ENCODE measurements around the gene LNPEP. TPM values are rescaled to one million over a fixed set of nuclear protein-coding genes. Genes with fewer than 3 reads are reported as not detected.
A peak's percentile ranks its signal among the peaks of the same experiment; 100 is the strongest.
"Not testable (repeated sequence)": the region's sequence is repeated elsewhere in the genome, so short reads cannot be mapped to it uniquely, and the experiment has no call there.

The LNPEP gene
- total RNA-seq, 5 donors from 2014 or later (not counting 1 experiment from before 2014, with no cell fraction given) = 82.3 to 102 (median 86.3) TPM

GRCh38 chr5:96931037-96931436, 4.8 kb upstream of the LNPEP start:
- not testable (repeated sequence) for ATAC-seq (replicated peaks in 1 of 4); H3K9me3 ChIP-seq; H3K27ac ChIP-seq (ENCODE audit: low read length); H3K36me3 ChIP-seq (ENCODE audit: control insufficient read depth in 2 of 2, extremely low read depth in 1 of 2, insufficient read depth in 1 of 2, low read length in 1 of 2); H3K27me3 Mint-ChIP-seq; H3K27me3 ChIP-seq (replicated peaks in 1 of 2; ENCODE audit: control insufficient read depth in 2 of 2, extremely low read depth in 1 of 2, insufficient read depth in 2 of 2, low read length in 1 of 2); H3K9me3 Mint-ChIP-seq; H3K4me3 ChIP-seq (ENCODE audit: control insufficient read depth in 1 of 2, extremely low read depth in 1 of 2, low read length in 1 of 2); DNase-seq
- WGBS (ENCODE audit: insufficient coverage) = no CpG with 5 or more reads among the region's 2 CpGs
- Mint-ChIP-seq H3K36me3 (peaks cover 13% of the 10 kb centered on the region), H3K4me1 (peaks cover 62 to 71% (median 64%) of the 10 kb centered on the region in 3 donors), H3K27ac (peak overlapping the region in 1 of 2 donors; percentile 82), H3K4me3 (peak overlapping the region in 1 of 3 donors; percentile 90)
- ChIA-PET CTCF (interaction anchor here (0.7 to 3.0 kb wide), 3 partner anchors 45 to 179 kb away, joined by 3 to 13 read pairs (median 4); no protein-coding TSS in a partner anchor), POLR2A (interaction anchor here in 1 of 2 donors (0.7 kb wide), 1 partner anchor 118 kb away, joined by 4 read pairs; no protein-coding TSS in a partner anchor)
- H3K4me1 ChIP-seq (ENCODE audit: control insufficient read depth in 1 of 2, extremely low read depth in 1 of 2, insufficient read depth in 2 of 2, low read length in 2 of 2) = peaks cover 25 to 26% of the 10 kb centered on the region in 2 experiments

- peaks cover 60 to 65% (median 61%) of the 10 kb centered on the region in 3 donors for H3K4me1 Mint-ChIP-seq
- peak overlapping the region; percentile 18 to 90 (median 47) for H3K4me3 Mint-ChIP-seq
- no CpG with 5 or more reads among the region's 1 CpG for WGBS (ENCODE audit: insufficient coverage)
- H3K9me3 Mint-ChIP-seq = no peaks in the 10 kb centered on the region
- peak overlapping the region; percentile 66 to 82 for H3K27ac Mint-ChIP-seq
- no peak for DNase-seq
- no peaks in the 10 kb centered on the region for H3K27me3 Mint-ChIP-seq
- Histone ChIP-seq H3K4me1 (ENCODE audit: control insufficient read depth in 1 of 2, extremely low read depth in 1 of 2, insufficient read depth in 2 of 2, low read length in 2 of 2) (peaks cover 25 to 26% of the 10 kb centered on the region in 2 experiments), H3K36me3 (ENCODE audit: control insufficient read depth in 2 of 2, extremely low read depth in 1 of 2, insufficient read depth in 1 of 2, low read length in 1 of 2) (peaks cover 0 to 4% of the 10 kb centered on the region in 2 donors), H3K27ac (ENCODE audit: low read length) (no peak overlapping the region), H3K9me3 (no peaks in the 10 kb centered on the region), H3K27me3 (replicated peaks in 1 of 2; ENCODE audit: control insufficient read depth in 2 of 2, extremely low read depth in 1 of 2, insufficient read depth in 2 of 2, low read length in 1 of 2) (no peaks in the 10 kb centered on the region), H3K4me3 (ENCODE audit: control insufficient read depth in 1 of 2, extremely low read depth in 1 of 2, low read length in 1 of 2) (no peak overlapping the region)
- ChIA-PET POLR2A (interaction anchor here (0.6 to 0.8 kb wide), 3 partner anchors 56 to 118 kb away, joined by 3 to 4 read pairs (median 3); no protein-coding TSS in a partner anchor), CTCF (interaction anchor here (0.6 to 3.0 kb wide), 4 partner anchors 45 to 179 kb away, joined by 3 to 13 read pairs (median 4); no protein-coding TSS in a partner anchor)
- no peak for ATAC-seq (replicated peaks in 1 of 4)
- peaks cover 13% of the 10 kb centered on the region for H3K36me3 Mint-ChIP-seq
These were observed 4.3 kb upstream of the LNPEP start for GRCh38 chr5:96931605-96932004.

DNA sequence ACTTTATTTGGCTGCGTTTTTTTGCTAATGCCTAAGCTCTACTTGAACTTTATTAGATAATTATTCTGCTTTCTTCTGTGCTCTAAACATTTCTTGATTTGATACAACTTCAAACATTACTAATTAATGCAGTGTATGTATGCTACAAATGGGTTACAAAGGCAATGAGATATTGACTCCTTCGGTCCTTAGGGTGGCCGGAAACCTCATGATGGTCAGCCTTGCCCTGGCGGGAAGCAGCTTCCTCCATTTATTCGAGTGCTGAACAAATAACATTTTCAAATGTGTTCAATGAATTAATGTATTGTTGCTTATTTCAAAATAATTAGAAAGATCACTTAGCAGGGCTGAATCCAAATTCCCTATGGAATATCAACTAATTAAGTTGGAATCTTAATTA, 3.9 kb upstream of the LNPEP start:
- peak overlapping the region in 2 of 3 donors; percentile 90 to 94 for H3K4me3 Mint-ChIP-seq
- CTCF ChIA-PET = interaction anchor here (0.6 to 3.0 kb wide), 3 partner anchors 45 to 63 kb away, joined by 3 to 13 read pairs (median 3); no protein-coding TSS in a partner anchor
- peak overlapping the region; percentile 94 for H3K27ac ChIP-seq (ENCODE audit: low read length)

DNA sequence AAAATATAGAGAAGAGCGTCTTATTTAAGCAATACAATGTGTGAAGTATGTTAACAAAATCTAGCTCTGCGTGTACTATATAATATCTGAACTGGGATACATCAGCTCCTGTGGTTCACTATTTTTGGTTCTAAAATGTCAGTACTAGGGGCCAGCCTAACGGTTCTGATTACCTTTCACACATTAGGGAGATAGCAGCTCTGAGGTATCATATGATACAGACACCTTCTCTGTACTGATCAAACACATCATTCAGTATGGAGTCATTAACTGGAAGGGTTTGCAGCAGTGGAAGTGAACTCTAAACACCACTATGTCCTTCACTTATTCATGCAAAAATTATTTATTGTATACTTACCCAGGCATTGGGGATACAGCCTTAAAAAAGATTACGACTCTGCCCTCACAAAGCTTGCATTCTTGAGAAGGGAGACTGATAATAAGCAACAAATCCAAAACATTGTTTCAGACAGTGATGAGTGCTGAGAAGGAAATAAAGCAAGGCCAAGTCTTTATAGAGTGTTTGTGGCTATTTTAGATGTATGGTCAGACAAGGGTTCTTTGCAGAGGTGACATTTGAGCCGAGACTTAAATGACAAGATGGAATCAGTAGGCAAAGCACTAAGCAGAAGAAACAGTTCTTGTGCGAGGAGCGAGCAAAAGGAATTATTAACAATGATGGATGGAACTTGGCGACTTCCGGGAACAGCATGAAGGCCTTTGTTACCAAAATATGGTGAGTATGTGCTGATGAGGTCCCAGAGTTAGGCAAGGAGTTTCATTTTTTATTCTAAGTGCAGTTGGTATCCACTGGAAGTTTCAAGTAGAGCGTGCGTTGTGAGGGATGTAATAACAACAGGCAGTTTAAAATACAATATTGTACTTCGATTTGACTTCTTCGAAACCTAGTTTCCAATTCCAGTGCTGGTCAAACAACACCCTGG, 1.8 kb upstream of the LNPEP start:
- POLR2A ChIA-PET = interaction anchor here (0.5 to 1.0 kb wide), 4 partner anchors 31 to 1857 kb away, joined by 3 to 4 read pairs (median 3); no protein-coding TSS in a partner anchor
- H3K27ac Mint-ChIP-seq = peak overlapping the region; percentile 96 to 100
- ATAC-seq (replicated peaks in 1 of 4) = no peak
- no peaks in the 10 kb centered on the region for H3K9me3 Mint-ChIP-seq
- WGBS (ENCODE audit: insufficient coverage) = 0% methylated on average over 7 of the region's 13 CpGs
- CTCF ChIA-PET = interaction anchor here in 1 of 2 donors (1.0 to 1.4 kb wide), 4 partner anchors 38 to 118 kb away, joined by 3 to 6 read pairs (median 3); partner anchors contain the start of gene ERAP2
- no peaks in the 10 kb centered on the region for H3K36me3 ChIP-seq (ENCODE audit: control insufficient read depth in 2 of 2, extremely low read depth in 1 of 2, insufficient read depth in 1 of 2, low read length in 1 of 2)
- H3K4me3 ChIP-seq (ENCODE audit: control insufficient read depth in 1 of 2, extremely low read depth in 1 of 2, low read length in 1 of 2) = peak overlapping the region; percentile 94 to 98
- peaks cover 70 to 74% (median 70%) of the 10 kb centered on the region in 3 donors for H3K4me1 Mint-ChIP-seq
- peaks cover 22 to 47% of the 10 kb centered on the region in 2 experiments for H3K4me1 ChIP-seq (ENCODE audit: control insufficient read depth in 1 of 2, extremely low read depth in 1 of 2, insufficient read depth in 2 of 2, low read length in 2 of 2)
- no peaks in the 10 kb centered on the region for H3K27me3 ChIP-seq (replicated peaks in 1 of 2; ENCODE audit: control insufficient read depth in 2 of 2, extremely low read depth in 1 of 2, insufficient read depth in 2 of 2, low read length in 1 of 2)
- no peaks in the 10 kb centered on the region for H3K9me3 ChIP-seq
- H3K36me3 Mint-ChIP-seq = peaks cover 7% of the 10 kb centered on the region
- DNase-seq = peak in 2 of 35 experiments; percentile 2 to 60
- H3K27me3 Mint-ChIP-seq = no peaks in the 10 kb centered on the region
- H3K4me3 Mint-ChIP-seq = peak overlapping the region; percentile 89 to 94 (median 90)
- H3K27ac ChIP-seq (ENCODE audit: low read length) = peak overlapping the region; percentile 94

More for the DNA sequence above, 3.9 kb upstream of the LNPEP start:
- no peaks in the 10 kb centered on the region for H3K9me3 Mint-ChIP-seq
- no peaks in the 10 kb centered on the region for H3K9me3 ChIP-seq
- peaks cover 25 to 29% of the 10 kb centered on the region in 2 experiments for H3K4me1 ChIP-seq (ENCODE audit: control insufficient read depth in 1 of 2, extremely low read depth in 1 of 2, insufficient read depth in 2 of 2, low read length in 2 of 2)
- DNase-seq (no peak), ATAC-seq (replicated peaks in 1 of 4) (no peak)
- H3K4me3 ChIP-seq (ENCODE audit: control insufficient read depth in 1 of 2, extremely low read depth in 1 of 2, low read length in 1 of 2) = no peak overlapping the region
- peak overlapping the region; percentile 61 to 100 for H3K27ac Mint-ChIP-seq
- POLR2A ChIA-PET = interaction anchor here (0.6 to 0.8 kb wide), 2 partner anchors 55 to 97 kb away, joined by 3 read pairs; no protein-coding TSS in a partner anchor
- H3K27me3 Mint-ChIP-seq = no peaks in the 10 kb centered on the region
- peaks cover 11% of the 10 kb centered on the region for H3K36me3 Mint-ChIP-seq
- H3K27me3 ChIP-seq (replicated peaks in 1 of 2; ENCODE audit: control insufficient read depth in 2 of 2, extremely low read depth in 1 of 2, insufficient read depth in 2 of 2, low read length in 1 of 2) = no peaks in the 10 kb centered on the region
- peaks cover 0 to 4% of the 10 kb centered on the region in 2 donors for H3K36me3 ChIP-seq (ENCODE audit: control insufficient read depth in 2 of 2, extremely low read depth in 1 of 2, insufficient read depth in 1 of 2, low read length in 1 of 2)
- H3K4me1 Mint-ChIP-seq = peaks cover 61 to 67% (median 62%) of the 10 kb centered on the region in 3 donors
- no CpG with 5 or more reads among the region's 5 CpGs for WGBS (ENCODE audit: insufficient coverage)

DNA sequence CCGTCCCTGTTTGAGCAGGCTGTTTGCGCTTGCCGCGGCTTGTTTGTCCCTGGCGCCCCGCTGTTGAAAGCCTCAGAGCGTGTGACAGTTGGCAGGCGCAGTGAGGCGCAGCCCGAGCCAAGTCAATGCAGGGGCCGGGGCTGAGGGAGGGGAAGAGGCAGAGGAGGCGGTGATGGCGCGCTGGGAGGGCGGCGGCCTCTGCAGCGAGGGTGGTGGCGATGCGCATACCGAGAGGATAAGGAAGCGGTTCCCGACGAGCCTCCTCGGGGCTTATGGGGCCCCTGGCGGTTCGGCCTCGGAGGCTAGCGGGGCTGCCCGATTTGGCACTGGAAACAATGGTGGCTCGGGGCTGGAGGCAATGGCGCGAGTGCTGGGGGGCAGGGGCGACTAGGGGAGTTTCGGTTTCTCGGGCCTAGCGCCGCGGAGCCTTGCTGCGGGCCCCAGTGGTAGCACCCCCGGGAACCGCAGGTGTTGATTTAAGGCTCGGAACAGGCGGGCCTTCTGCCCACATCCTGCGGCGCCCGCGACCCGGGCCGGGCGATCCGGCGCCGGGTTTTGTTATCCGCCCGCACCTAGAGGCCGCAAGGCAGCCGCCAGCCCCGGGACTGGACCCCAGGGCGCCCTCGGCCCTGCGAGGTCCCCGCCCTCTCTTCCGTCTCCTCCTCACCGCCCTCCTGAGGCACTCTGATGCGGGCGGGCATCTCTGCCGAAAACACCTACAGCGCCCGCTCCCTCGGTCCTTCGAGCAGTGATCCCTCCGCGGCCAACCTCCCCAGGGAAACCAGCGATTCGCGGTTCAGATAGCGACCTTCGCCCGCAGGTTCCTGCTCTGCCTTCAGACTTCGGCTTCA, 947 bp upstream of the LNPEP start:
- ChIA-PET CTCF (interaction anchor here in 1 of 2 donors (3.0 kb wide), 1 partner anchor 27 kb away, joined by 17 read pairs; no protein-coding TSS in a partner anchor), POLR2A (interaction anchor here in 1 of 2 donors (1.1 kb wide), 1 partner anchor 58 kb away, joined by 3 read pairs; no protein-coding TSS in a partner anchor)
- Mint-ChIP-seq H3K27me3 (no peaks in the 10 kb centered on the region), H3K27ac (peak overlapping the region; percentile 96 to 100), H3K4me1 (peaks cover 70 to 72% (median 71%) of the 10 kb centered on the region in 3 donors), H3K9me3 (no peaks in the 10 kb centered on the region), H3K36me3 (peaks cover 2% of the 10 kb centered on the region), H3K4me3 (peak overlapping the region; percentile 89 to 94 (median 90))
- H3K4me3 ChIP-seq (ENCODE audit: control insufficient read depth in 1 of 2, extremely low read depth in 1 of 2, low read length in 1 of 2) = peak overlapping the region; percentile 94 to 98
- no peaks in the 10 kb centered on the region for H3K36me3 ChIP-seq (ENCODE audit: control insufficient read depth in 2 of 2, extremely low read depth in 1 of 2, insufficient read depth in 1 of 2, low read length in 1 of 2)
- no peaks in the 10 kb centered on the region for H3K9me3 ChIP-seq
- DNase-seq (peak; percentile 90 to 98 (median 94)), ATAC-seq (replicated peaks in 1 of 4) (peak; percentile 73 to 78 (median 76))
- WGBS (ENCODE audit: insufficient coverage) = under 1% methylated on average over 79 of the region's 80 CpGs
- H3K27me3 ChIP-seq (replicated peaks in 1 of 2; ENCODE audit: control insufficient read depth in 2 of 2, extremely low read depth in 1 of 2, insufficient read depth in 2 of 2, low read length in 1 of 2) = no peaks in the 10 kb centered on the region
- H3K27ac ChIP-seq (ENCODE audit: low read length) = peak overlapping the region; percentile 94
- peaks cover 21 to 53% of the 10 kb centered on the region in 2 experiments for H3K4me1 ChIP-seq (ENCODE audit: control insufficient read depth in 1 of 2, extremely low read depth in 1 of 2, insufficient read depth in 2 of 2, low read length in 2 of 2)

Data from T-cell (primary cell).